HepG2 (cell line): ENCODE data around the gene AMIGO3. TPM values are rescaled to one million over a fixed set of nuclear protein-coding genes. Genes with fewer than 3 reads are reported as not detected.
A peak's percentile ranks its signal among the peaks of the same experiment; 100 is the strongest.

Experiments
- AKAP8 ChIP-seq: sonication (generic); formaldehyde crosslinking; IDR thresholded peaks from 2 replicates; pipeline ENCODE4 v1.5.1; 2020; ENCODE audit warnings: mild to moderate bottlenecking, missing genetic modification reagents
- ATF7 ChIP-seq, 2 experiments: fragments of 450-650 bp in 1 of 2; sonication (generic) in 1 of 2; formaldehyde crosslinking in 1 of 2; IDR thresholded peaks; 2 replicates each; pipeline versions ENCODE4 v1.4.0 to v1.6.1; 2016 to 2020; ENCODE audit warnings: antibody characterized with exemption in 1 of 2, mild to moderate bottlenecking in 1 of 2, missing genetic modification reagents in 1 of 2
- EEA1 ChIP-seq: sonication (generic); formaldehyde crosslinking; IDR thresholded peaks from 2 replicates; pipeline ENCODE4 v1.5.1; 2020; ENCODE audit warnings: mild to moderate bottlenecking, missing genetic modification reagents, borderline replicate concordance
- HMGA1 ChIP-seq: sonication (generic); formaldehyde crosslinking; conservative IDR thresholded peaks from 2 replicates; pipeline ENCODE4 v1.4.0; 2020; ENCODE audit warnings: missing genetic modification reagents
- HMGXB4 ChIP-seq, 2 experiments: sonication (generic) in 1 of 2; formaldehyde crosslinking in 1 of 2; IDR thresholded peaks; 2 replicates each; pipeline versions ENCODE4 v1.4.0 to v1.6.1; 2018 to 2020; ENCODE audit warnings: missing genetic modification reagents in 2 of 2, borderline replicate concordance in 1 of 2, low read depth in 1 of 2, mild to moderate bottlenecking in 1 of 2, missing biosample characterization in 1 of 2
- HNF1B ChIP-seq: sonication (generic); formaldehyde crosslinking; IDR thresholded peaks from 2 replicates; pipeline ENCODE4 v1.5.1; 2020; ENCODE audit warnings: mild to moderate bottlenecking, moderate library complexity, missing genetic modification reagents
- HNRNPL ChIP-seq: fragments of 200-400 bp; formaldehyde crosslinking; IDR thresholded peaks from 2 replicates; pipeline ENCODE4 v1.6.1; 2017; ENCODE audit warnings: mild to moderate bottlenecking, low read depth, low read length
- NCOA1 ChIP-seq: sonication (generic); formaldehyde crosslinking; IDR thresholded peaks from 2 replicates; pipeline ENCODE4 v1.9.0; 2021; ENCODE audit warnings: missing genetic modification reagents
- REST ChIP-seq, 2 experiments: IDR thresholded peaks; 2 replicates each; pipeline ENCODE4 v1.6.1; 2011 to 2012; ENCODE audit warnings: low read length in 2 of 2, borderline replicate concordance in 1 of 2, low read depth in 1 of 2, mild to moderate bottlenecking in 1 of 2, moderate library complexity in 1 of 2
- RFXANK ChIP-seq: IDR thresholded peaks from 2 replicates; pipeline ENCODE4 v1.6.1; 2016
- SALL2 ChIP-seq: sonication (generic); formaldehyde crosslinking; IDR thresholded peaks from 2 replicates; pipeline ENCODE4 v1.8.1; 2023; ENCODE audit warnings: mild to moderate bottlenecking, missing genetic modification reagents, inconsistent platforms
- SMAD1 ChIP-seq: sonication (generic); formaldehyde crosslinking; IDR thresholded peaks from 2 replicates; pipeline ENCODE4 v1.4.0; 2020; ENCODE audit warnings: missing genetic modification reagents, low read depth, mild to moderate bottlenecking, borderline replicate concordance
- SMAD9 ChIP-seq: sonication (generic); formaldehyde crosslinking; IDR thresholded peaks from 2 replicates; pipeline ENCODE4 v1.5.1; 2020; ENCODE audit warnings: mild to moderate bottlenecking, missing genetic modification reagents
- STAT5B ChIP-seq: sonication (generic); formaldehyde crosslinking; IDR thresholded peaks from 2 replicates; pipeline ENCODE4 v1.4.0; 2020; ENCODE audit warnings: missing genetic modification reagents
- THAP11 ChIP-seq: IDR thresholded peaks from 2 replicates; pipeline ENCODE4 v1.6.1; 2016; ENCODE audit warnings: missing biosample characterization, missing genetic modification reagents
- ZKSCAN1 ChIP-seq: fragments of 150-350 bp; IDR thresholded peaks from 2 replicates; pipeline ENCODE4 v1.6.1; 2014; ENCODE audit warnings: low read length
- ZNF207 ChIP-seq: fragments of 450-650 bp; IDR thresholded peaks from 2 replicates; pipeline ENCODE4 v1.6.1; 2016; ENCODE audit warnings: antibody characterized with exemption, borderline replicate concordance
- ZNF24 ChIP-seq: fragments of 450-650 bp; IDR thresholded peaks from 2 replicates; pipeline ENCODE4 v1.6.1; 2017; ENCODE audit warnings: antibody characterized with exemption, mild to moderate bottlenecking
- ZNF251 ChIP-seq: sonication (generic); formaldehyde crosslinking; IDR thresholded peaks from 2 replicates; pipeline ENCODE4 v1.9.0; 2021; ENCODE audit warnings: mild to moderate bottlenecking, missing genetic modification reagents
- ZNF563 ChIP-seq: sonication (generic); formaldehyde crosslinking; IDR thresholded peaks from 2 replicates; pipeline ENCODE4 v1.8.0; 2022; ENCODE audit warnings: mild to moderate bottlenecking, moderate library complexity, missing genetic modification reagents
- ZNF709 ChIP-seq: sonication (generic); formaldehyde crosslinking; IDR thresholded peaks from 2 replicates; pipeline ENCODE4 v1.5.0; 2020; ENCODE audit warnings: mild to moderate bottlenecking, missing genetic modification reagents
- polyA plus RNA-seq, 8 experiments: library from polyadenylated mRNA; depleted of rRNA in 3 of 8; stranded (reverse) in 7 of 8; unstranded in 1 of 8; fragments of >200 nt; fragmentation: Illumina TruSeq in 4 of 8; extraction: Trizol in 4 of 8; gene quantifications; 2 replicates each; pipeline versions ENCODE4 v1.2.1 to v1.2.3, GENCODE V29; 2011 to 2016; ENCODE audit warnings: low read depth in 4 of 8, missing spikeins in 1 of 8, mixed read lengths in 1 of 8; ENCODE audit not compliant: insufficient read depth in 1 of 8
- total RNA-seq, 5 experiments: library from RNA; depleted of rRNA; stranded (reverse); fragments of >200 nt; fragmentation: Illumina TruSeq; extraction: Trizol; gene quantifications; 2 replicates each; pipeline ENCODE4 v1.2.3, GENCODE V29; 2016; ENCODE audit warnings: low read depth in 1 of 5

The AMIGO3 gene
- total and polyA plus RNA-seq, 2 of the 13 experiments (the other 11 are each of a cell fraction or from before 2014, with no cell fraction given): 0.35 TPM; not detected in 1

DNA sequence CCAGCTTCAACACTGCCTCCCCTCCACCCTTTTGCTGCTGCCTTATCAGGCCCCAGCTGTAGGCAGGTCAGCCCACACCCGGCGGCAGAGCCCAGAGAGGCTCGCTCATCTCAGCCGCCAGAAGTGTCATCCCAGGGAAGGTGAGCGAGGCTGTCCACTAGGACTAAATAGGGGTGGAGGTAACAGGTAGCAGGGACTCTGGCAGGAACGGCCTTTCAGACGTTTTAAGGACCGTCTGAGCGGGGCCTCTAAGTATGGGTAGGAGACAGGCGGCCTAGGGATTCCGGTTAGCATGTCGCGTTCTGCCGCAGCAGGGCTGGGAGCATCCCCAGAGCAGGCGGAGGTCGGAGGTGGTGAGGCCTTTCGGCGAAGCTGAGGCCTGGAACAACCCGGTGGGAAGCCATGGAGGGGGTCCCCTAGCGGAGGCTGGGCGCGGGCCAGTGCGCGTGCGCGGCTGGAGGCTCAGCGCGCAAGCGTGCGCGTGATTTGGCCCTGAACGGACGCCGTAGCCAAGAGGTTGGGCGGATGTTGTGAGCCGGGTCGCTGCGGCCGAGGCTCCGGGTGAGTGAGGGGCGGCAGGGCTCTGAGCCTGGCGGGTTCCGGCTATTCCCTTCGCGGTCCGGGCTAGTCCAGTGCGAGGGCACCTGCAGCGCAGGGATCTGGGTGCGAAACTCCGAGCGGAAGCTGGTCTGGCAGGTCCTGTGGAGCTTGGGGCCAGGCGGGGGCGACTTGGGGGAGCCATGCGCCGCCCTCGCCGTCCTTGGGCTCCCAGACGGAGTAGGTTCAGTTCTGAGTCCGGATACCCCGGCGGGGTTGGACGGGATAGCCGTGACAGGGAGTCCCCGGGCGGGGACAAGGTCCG is 30.2 kb downstream of the AMIGO3 start, which contains the start of the genes MST1 and RNF123 (continued):
- peak; percentile 86 to 92 for TF ChIP-seq HMGXB4 (CRISPR knock-in tag; IDR thresholded peaks at IDR 0.05; ENCODE audit: borderline replicate concordance in 1 of 2, low read depth in 1 of 2)
- no peak for TF ChIP-seq ZNF207
- TF ChIP-seq ZNF24: no peak
- TF ChIP-seq ZNF563 (CRISPR knock-in tag): 0 out of 2 replicates have a peak, but pooled peaks have one; percentile 21
- TF ChIP-seq HNRNPL: no peak
- peak; percentile 76; the same call in 1 of the 2 replicates for TF ChIP-seq NCOA1 (CRISPR knock-in tag)
- no peak for TF ChIP-seq ZKSCAN1
- TF ChIP-seq RFXANK: 0 out of 2 replicates have a peak, but pooled peaks have one; percentile 28
- peak; percentile 55 for TF ChIP-seq HNF1B
- no peak for TF ChIP-seq HMGA1 (CRISPR knock-in tag)
- no peak for TF ChIP-seq ZNF251 (CRISPR knock-in tag)
- TF ChIP-seq STAT5B (CRISPR knock-in tag): no peak
- TF ChIP-seq SALL2 (CRISPR knock-in tag): no peak; the same call in 1 of the 2 replicates
- peak; percentile 93 for TF ChIP-seq THAP11 (CRISPR knock-in tag)
- peak; percentile 92; the same call in 1 of the 2 replicates for TF ChIP-seq AKAP8
- peak in 1 of 2 experiments; percentile 16; a peak in 1 of 4 replicates for TF ChIP-seq REST (IDR thresholded peaks at IDR 0.05; ENCODE audit: borderline replicate concordance in 1 of 2, low read depth in 1 of 2, low read length in 2 of 2)
- no peak for TF ChIP-seq SMAD9
- TF ChIP-seq EEA1 (CRISPR knock-in tag): peak; percentile 44; the same call in 1 of the 2 replicates
- peak; percentile 63; the same call in 1 of the 2 replicates for TF ChIP-seq SMAD1
- TF ChIP-seq ATF7 (IDR thresholded peaks at IDR 0.05): no peak
- TF ChIP-seq ATF7 (CRISPR knock-in tag; IDR thresholded peaks at IDR 0.05): 0 out of 2 replicates have a peak, but pooled peaks have one; percentile 22
- TF ChIP-seq ZNF709 (CRISPR knock-in tag): 0 out of 2 replicates have a peak, but pooled peaks have one; percentile 32
